ENCODE data around the gene RPP21.

- TF ChIP-seq CTCF (conservative IDR thresholded peaks at IDR 0.05; ENCODE audit: low read length): no peak
- no peak for TF ChIP-seq EZH2phosphoT487 (IDR thresholded peaks at IDR 0.05; ENCODE audit: borderline replicate concordance, low read depth, low read length)
Measured at GRCh38 chr6:30341218-30341617, 3.7 kb upstream of the RPP21 start.
